Natural killer cell (primary cell): ENCODE measurements around the gene RBM20. TPM values are rescaled to one million over a fixed set of nuclear protein-coding genes. Genes with fewer than 3 reads are reported as not detected.

Source experiments
- ATAC-seq, 3 donors: fragments of 150-1000 bp in 2 of 3; fragments of 200-7000 bp in 1 of 3; cut with Tn5 transposase; 1 replicate in 1 of 3; 2 replicates in 2 of 3; pipeline ENCODE4 v1.10.0; 2021; ENCODE audit warnings: mild to moderate bottlenecking in 2 of 3, moderate library complexity in 2 of 3
- DNase-seq, 2 donors: peaks; one replicate each; pipeline versions ENCODE4 v3.0.0 to v3.0.0-alpha.2; 2013 to 2021; ENCODE audit warnings: mixed read lengths in 1 of 2
- H3K27ac ChIP-seq: one replicate; pipeline ENCODE4 v1.5.1; 2013; ENCODE audit warnings: mild to moderate bottlenecking, low read length
- H3K27me3 ChIP-seq: one replicate; pipeline ENCODE4 v1.6.1; 2013; ENCODE audit warnings: low read length; ENCODE audit not compliant: control insufficient read depth, insufficient read depth
- H3K36me3 ChIP-seq: one replicate; pipeline ENCODE4 v1.6.1; 2013; ENCODE audit warnings: low read length; ENCODE audit not compliant: control insufficient read depth, insufficient read depth
- H3K4me1 ChIP-seq: one replicate; pipeline ENCODE4 v1.6.1; 2013; ENCODE audit warnings: low read length; ENCODE audit not compliant: control insufficient read depth, insufficient read depth
- H3K4me3 ChIP-seq: one replicate; pipeline ENCODE4 v1.5.1; 2013; ENCODE audit warnings: low read length
- H3K9me3 ChIP-seq: one replicate; pipeline ENCODE4 v1.6.1; 2013; ENCODE audit warnings: low read length; ENCODE audit not compliant: control insufficient read depth, insufficient read depth
- H3K27ac Mint-ChIP-seq, 2 donors: one replicate each; pipeline ENCODE4 v1.8.0; 2022; ENCODE audit warnings: mild to moderate bottlenecking in 2 of 2, mixed read lengths in 2 of 2, moderate library complexity in 1 of 2
- H3K27me3 Mint-ChIP-seq, 2 donors: one replicate each; pipeline ENCODE4 v1.8.0; 2022; ENCODE audit warnings: low read depth in 2 of 2, mixed read lengths in 2 of 2
- H3K36me3 Mint-ChIP-seq: one replicate; pipeline ENCODE4 v1.8.0; 2022; ENCODE audit warnings: mixed read lengths
- H3K4me1 Mint-ChIP-seq, 2 donors: one replicate each; pipeline ENCODE4 v1.8.0; 2022; ENCODE audit warnings: mixed read lengths in 2 of 2
- H3K4me3 Mint-ChIP-seq: one replicate; pipeline ENCODE4 v1.8.0; 2022; ENCODE audit warnings: mild to moderate bottlenecking, moderate library complexity, mixed read lengths
- H3K9me3 Mint-ChIP-seq, 2 donors: one replicate each; pipeline ENCODE4 v1.8.0; 2022; ENCODE audit warnings: mixed read lengths in 2 of 2
- CTCF ChIP-seq: fragments of 200-600 bp; IDR thresholded peaks from one replicate; pipeline ENCODE4 v1.8.0; 2022; ENCODE audit warnings: antibody characterized with exemption
- WGBS: methylation state at CpG from one replicate; pipeline ENCODE4 v1.1.7; 2013; ENCODE audit warnings: missing lambda C conversion rate; ENCODE audit not compliant: insufficient coverage; 5-methylcytosine and 5-hydroxymethylcytosine counted together
- intact Hi-C: fragments of 100-400 bp; cut with micrococcal nuclease; formaldehyde crosslinking; loops from one replicate; pipeline ENCODE4 v1.14.2; 2022
- total RNA-seq, 4 donors: library from RNA; stranded (reverse); fragments of 120-200 nt in 1 of 4; gene quantifications; one replicate each; pipeline versions ENCODE4 v1.2.3 to v1.2.4, GENCODE V29; 2013 to 2022

Gene RBM20
- total RNA-seq, 3 donors from 2014 or later (not counting 1 experiment from before 2014, with no cell fraction given), result 0.35 TPM; not detected in 2

DNA sequence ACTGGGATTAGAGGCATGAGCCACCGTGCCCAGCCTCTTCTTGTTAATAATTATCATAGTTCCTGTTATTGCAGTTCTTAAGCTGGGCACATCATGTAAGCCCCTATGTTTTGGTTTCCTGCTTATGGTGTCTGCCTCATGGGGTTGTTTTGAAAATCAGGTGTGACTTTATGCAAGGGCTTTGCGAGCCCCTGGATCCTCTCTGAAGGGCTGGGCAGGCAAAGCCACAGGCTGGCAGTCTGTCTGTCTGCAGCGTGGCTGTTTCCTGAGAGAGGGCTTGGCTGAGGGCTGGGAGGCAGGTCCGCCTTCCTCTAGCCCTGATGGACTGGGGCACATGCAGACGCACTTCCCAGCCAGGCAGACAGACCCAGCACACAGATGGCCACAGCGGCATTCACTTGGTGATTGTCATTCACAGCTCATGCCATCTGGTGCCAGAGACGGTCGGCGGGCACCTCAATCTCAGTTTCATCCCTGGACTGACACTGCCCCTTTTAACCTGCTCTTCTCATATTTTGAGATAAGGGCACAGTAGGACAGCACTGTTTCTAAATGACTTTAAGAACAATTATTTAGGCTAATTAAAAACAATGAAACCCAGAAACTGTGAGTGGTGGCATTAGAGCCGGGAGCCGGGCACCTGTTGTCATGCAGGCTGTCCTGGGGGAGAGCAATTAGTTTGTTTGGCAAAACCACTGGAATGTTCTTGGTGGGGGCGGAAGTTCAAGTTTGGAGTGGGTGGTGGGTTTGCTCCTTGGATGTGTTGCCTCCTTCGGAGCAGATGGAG is 35.5 kb downstream of the RBM20 start:
- WGBS, result 49% methylated on average over 13 of the region's 13 CpGs
- Histone ChIP-seq H3K27ac (no peak overlapping the region), H3K9me3 (no peaks in the 10 kb centered on the region), H3K27me3 (peaks cover 2% of the 10 kb centered on the region), H3K4me1 (no peaks in the 10 kb centered on the region), H3K36me3 (no peaks in the 10 kb centered on the region), H3K4me3 (no peak overlapping the region)
- Mint-ChIP-seq H3K27ac (no peak overlapping the region), H3K9me3 (no peaks in the 10 kb centered on the region), H3K4me3 (no peak overlapping the region), H3K27me3 (peaks cover 14 to 42% of the 10 kb centered on the region in 2 donors), H3K36me3 (no peaks in the 10 kb centered on the region), H3K4me1 (no peaks in the 10 kb centered on the region)
- intact Hi-C loops, result loop anchor here (10.0 kb wide), 1 partner anchor 375 kb away; the partner anchor contains the start of gene SMNDC1
- no peak for TF ChIP-seq CTCF
- DNase-seq (no peak), ATAC-seq (no peak)

DNA sequence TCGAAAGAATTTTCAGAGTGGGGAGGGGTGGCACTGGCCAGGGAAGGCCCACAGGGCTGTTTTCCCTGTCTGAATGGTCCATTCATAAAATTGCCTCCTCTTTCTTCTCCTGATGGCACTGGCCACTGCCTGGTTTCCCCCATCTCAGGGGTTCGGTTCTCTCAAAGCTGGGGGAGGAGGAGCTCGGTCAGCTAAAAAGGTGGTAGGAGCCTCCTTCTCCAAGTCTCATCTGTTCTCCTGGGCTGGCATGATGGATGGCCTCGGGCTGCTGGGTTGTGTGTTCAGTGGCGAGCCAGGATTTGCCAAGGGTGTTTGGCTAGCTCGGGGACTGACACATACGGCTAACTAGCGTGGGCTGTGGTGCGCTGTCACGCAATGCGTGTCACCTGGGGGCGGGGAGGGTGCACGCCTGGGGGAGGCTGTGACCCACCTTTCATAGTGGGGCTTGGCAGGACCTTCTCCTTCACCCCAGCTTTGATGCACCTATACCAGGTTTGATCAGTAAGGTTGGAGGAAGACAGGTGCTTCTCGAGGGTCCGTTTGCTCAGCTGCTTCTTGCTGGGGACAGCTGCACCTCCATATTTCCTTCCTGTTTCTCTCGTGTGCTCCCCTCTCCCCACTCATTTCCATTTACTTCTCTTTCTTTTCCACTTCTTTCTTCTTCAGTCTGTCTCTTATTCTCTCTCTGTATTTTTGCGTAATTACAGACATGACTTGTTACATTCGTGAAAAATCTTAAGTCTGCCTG is 36.3 kb downstream of the RBM20 start:
- Mint-ChIP-seq H3K36me3 (no peaks in the 10 kb centered on the region), H3K4me1 (no peaks in the 10 kb centered on the region), H3K27me3 (peaks cover 14 to 50% of the 10 kb centered on the region in 2 donors), H3K9me3 (no peaks in the 10 kb centered on the region), H3K4me3 (no peak overlapping the region), H3K27ac (no peak overlapping the region)
- intact Hi-C loops, result loop anchor here (1.0 kb wide), 1 partner anchor 70 kb away; no protein-coding TSS in a partner anchor
- Histone ChIP-seq H3K36me3 (no peaks in the 10 kb centered on the region), H3K27ac (no peak overlapping the region), H3K9me3 (no peaks in the 10 kb centered on the region), H3K27me3 (peaks cover 2% of the 10 kb centered on the region), H3K4me1 (no peaks in the 10 kb centered on the region), H3K4me3 (no peak overlapping the region)
- WGBS, result 70% methylated on average over 18 of the region's 18 CpGs
- no peak for TF ChIP-seq CTCF
- DNase-seq, result no peak
- no peak for ATAC-seq

DNA sequence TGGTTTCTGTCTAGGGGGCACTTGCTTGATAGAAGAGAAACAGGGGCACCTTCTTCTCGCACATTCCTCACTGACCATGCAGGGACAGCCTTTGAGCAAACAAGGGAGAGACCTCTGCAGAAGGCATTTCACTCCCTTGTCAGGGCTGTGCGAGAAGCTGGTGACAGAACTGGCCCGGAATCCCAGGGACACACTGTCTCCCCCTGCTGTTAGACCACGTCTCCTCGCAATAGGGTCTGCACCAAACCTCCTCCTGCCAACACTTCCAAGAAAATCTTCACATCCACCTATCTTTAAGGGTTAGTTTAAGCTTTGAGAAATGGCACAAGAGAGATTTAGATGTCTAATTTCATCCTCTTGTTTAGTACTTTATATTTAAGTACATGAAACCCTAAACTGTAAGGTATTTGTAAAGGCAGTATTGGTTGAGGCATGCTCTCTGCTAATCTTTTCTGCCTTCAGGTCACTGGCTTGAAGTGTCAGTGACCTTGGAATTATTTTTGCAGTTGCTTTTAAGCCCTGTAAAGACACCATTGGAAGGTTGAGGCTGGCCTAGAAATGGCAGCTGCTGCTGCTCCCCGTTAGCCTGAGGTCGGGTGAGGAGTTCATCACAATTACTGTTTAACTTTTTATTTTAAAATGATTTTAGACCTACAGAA is 37.0 kb downstream of the RBM20 start:
- WGBS, result 50% methylated on average over 5 of the region's 7 CpGs
- no peaks in the 10 kb centered on the region for H3K36me3 Mint-ChIP-seq
- peaks cover 15 to 53% of the 10 kb centered on the region in 2 donors for H3K27me3 Mint-ChIP-seq
- peak in 1 of 2 donors; percentile 52 for DNase-seq
- H3K4me3 ChIP-seq, result no peak overlapping the region
- no peaks in the 10 kb centered on the region for H3K9me3 ChIP-seq
- H3K4me3 Mint-ChIP-seq, result no peak overlapping the region
- peaks cover 2% of the 10 kb centered on the region for H3K27me3 ChIP-seq
- H3K27ac ChIP-seq, result no peak overlapping the region
- no peaks in the 10 kb centered on the region for H3K9me3 Mint-ChIP-seq
- no peaks in the 10 kb centered on the region for H3K4me1 ChIP-seq
- peak; percentile 53 to 62 (median 59) for ATAC-seq
- intact Hi-C loops, result loop anchor here (1.0 kb wide), 1 partner anchor 71 kb away; no protein-coding TSS in a partner anchor
- H3K27ac Mint-ChIP-seq, result no peak overlapping the region
- no peaks in the 10 kb centered on the region for H3K36me3 ChIP-seq
- TF ChIP-seq CTCF, result peak; percentile 22
- H3K4me1 Mint-ChIP-seq, result no peaks in the 10 kb centered on the region
